GM19455 (cell line): ENCODE results near the gene DEK.
"Not testable (repeated sequence)": the region's sequence is repeated elsewhere in the genome, so short reads cannot be mapped to it uniquely, and the experiment has no call there.

Experiments
- ATAC-seq: cut with Tn5 transposase; IDR thresholded peaks from one replicate; pipeline ENCODE4 v1.9.1; 2021; ENCODE audit not compliant: unreplicated experiment

Gene DEK

GRCh38 chr6:18207949-18208348 lies 56.4 kb downstream of the DEK start:
- ATAC-seq, result no peak

GRCh38 chr6:18207438-18207837 lies 56.9 kb downstream of the DEK start:
- ATAC-seq, result no peak

- no peak for ATAC-seq
These were observed 57.7 kb downstream of the DEK start for GRCh38 chr6:18206591-18206990.

GRCh38 chr6:18204691-18205090 lies 59.6 kb downstream of the DEK start:
- ATAC-seq, result no peak

GRCh38 chr6:18203786-18204185 lies 60.5 kb downstream of the DEK start:
- ATAC-seq, result no peak

GRCh38 chr6:18192026-18192425 lies 72.3 kb downstream of the DEK start:
- ATAC-seq, result no peak

- ATAC-seq, result no peak
These were observed 75.1 kb downstream of the DEK start for GRCh38 chr6:18189196-18189595.

- ATAC-seq, result no peak
These were observed 76.6 kb downstream of the DEK start for GRCh38 chr6:18187701-18188100.

GRCh38 chr6:18186540-18187250 lies 77.6 kb downstream of the DEK start:
- ATAC-seq, result no peak

- ATAC-seq, result no peak
These were observed 78.3 kb downstream of the DEK start for GRCh38 chr6:18186033-18186432.

- no peak for ATAC-seq
These were observed 78.7 kb downstream of the DEK start for GRCh38 chr6:18185624-18186023.

- no peak for ATAC-seq
These were observed 80.6 kb downstream of the DEK start for GRCh38 chr6:18183766-18184165.

GRCh38 chr6:18182568-18182967 lies 81.8 kb downstream of the DEK start:
- ATAC-seq, result no peak

GRCh38 chr6:18179770-18180356 lies 84.5 kb downstream of the DEK start:
- ATAC-seq, result no peak

- ATAC-seq, result no peak
These were observed 85.2 kb downstream of the DEK start for GRCh38 chr6:18178960-18179615.

- no peak for ATAC-seq
These were observed 86.9 kb downstream of the DEK start for GRCh38 chr6:18177286-18177965.

GRCh38 chr6:18176198-18176597 lies 88.1 kb downstream of the DEK start:
- not testable (repeated sequence) for ATAC-seq
